ENCODE measurements around the gene DACT1.

DNA sequence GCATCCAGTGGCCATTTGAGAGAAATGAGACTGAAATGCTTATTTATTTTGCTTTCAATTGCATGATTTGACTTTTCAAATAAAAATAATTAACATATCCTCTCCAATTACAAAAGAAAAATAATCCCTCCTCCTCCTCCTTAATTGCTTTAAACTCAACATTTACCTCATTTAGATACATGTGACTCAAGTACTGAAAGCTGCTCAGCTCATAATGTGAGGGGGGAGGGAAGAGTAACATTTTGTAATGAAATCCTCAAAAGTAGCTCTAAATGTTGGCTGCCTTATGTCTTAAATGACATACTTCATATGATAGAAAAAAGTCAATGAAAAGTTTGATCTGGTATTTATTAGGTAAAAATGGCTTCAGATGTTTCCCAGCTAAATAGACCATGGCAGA is 29.0 kb downstream of the DACT1 start:
- TF ChIP-seq, protein P1, sequence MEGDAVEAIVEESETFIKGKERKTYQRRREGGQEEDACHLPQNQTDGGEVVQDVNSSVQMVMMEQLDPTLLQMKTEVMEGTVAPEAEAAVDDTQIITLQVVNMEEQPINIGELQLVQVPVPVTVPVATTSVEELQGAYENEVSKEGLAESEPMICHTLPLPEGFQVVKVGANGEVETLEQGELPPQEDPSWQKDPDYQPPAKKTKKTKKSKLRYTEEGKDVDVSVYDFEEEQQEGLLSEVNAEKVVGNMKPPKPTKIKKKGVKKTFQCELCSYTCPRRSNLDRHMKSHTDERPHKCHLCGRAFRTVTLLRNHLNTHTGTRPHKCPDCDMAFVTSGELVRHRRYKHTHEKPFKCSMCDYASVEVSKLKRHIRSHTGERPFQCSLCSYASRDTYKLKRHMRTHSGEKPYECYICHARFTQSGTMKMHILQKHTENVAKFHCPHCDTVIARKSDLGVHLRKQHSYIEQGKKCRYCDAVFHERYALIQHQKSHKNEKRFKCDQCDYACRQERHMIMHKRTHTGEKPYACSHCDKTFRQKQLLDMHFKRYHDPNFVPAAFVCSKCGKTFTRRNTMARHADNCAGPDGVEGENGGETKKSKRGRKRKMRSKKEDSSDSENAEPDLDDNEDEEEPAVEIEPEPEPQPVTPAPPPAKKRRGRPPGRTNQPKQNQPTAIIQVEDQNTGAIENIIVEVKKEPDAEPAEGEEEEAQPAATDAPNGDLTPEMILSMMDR (IDR thresholded peaks at IDR 0.05) = no peak
- no peak for TF ChIP-seq POLR2A (IDR thresholded peaks at IDR 0.05)
